Measurements from ENCODE around the gene SGTA. TPM values are rescaled to one million over a fixed set of nuclear protein-coding genes. Genes with fewer than 3 reads are reported as not detected.

Gene SGTA
- polyA plus RNA-seq, 1 donor (not counting 4 experiments of a cell fraction or from before 2014, with no cell fraction given): 36.1 TPM

DNA sequence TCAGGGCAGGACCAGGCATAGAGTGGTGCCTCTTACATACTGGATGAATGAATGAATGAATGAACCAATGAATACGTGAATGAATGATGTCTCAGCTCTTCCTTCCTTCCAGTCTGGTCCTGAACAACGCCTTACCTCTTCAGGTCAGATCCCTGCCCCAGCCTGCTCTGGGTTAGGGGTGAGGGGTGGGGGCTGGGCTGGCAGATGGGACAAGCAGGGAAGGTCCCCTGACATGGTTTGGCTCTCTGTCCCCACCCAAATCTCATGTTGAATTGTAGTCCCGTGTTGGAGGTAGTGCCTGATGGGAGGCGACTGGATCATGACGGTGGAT lies 71.2 kb downstream of the SGTA start:
- no peak overlapping the region for H3K4me2 ChIP-seq (ENCODE audit: control insufficient read depth, extremely low read depth, insufficient read depth, low read depth, low read length)
- H4K20me1 ChIP-seq (ENCODE audit: control insufficient read depth, extremely low read depth, insufficient read depth, low read length): no peaks in the 10 kb centered on the region
- FAIRE-seq (no peak), DNase-seq (ENCODE audit: low read depth, low spot score) (no peak)
- no peak overlapping the region for H3K4me3 ChIP-seq (ENCODE audit: control insufficient read depth in 2 of 3, extremely low read depth in 1 of 3, insufficient read depth in 2 of 3, low read depth in 1 of 3, low read length in 3 of 3)
- no peak overlapping the region for H3K27ac ChIP-seq (ENCODE audit: control insufficient read depth, insufficient read depth, low read length)
- peaks cover 9% of the 10 kb centered on the region for H3K9me3 ChIP-seq (ENCODE audit: control insufficient read depth, low read depth, low read length)
- TF ChIP-seq EZH2 (IDR thresholded peaks at IDR 0.05; ENCODE audit: low read length) (no peak), CTCF (optimal IDR thresholded peaks at IDR 0.05 in 1 of 3, IDR thresholded peaks at IDR 0.05 in 1 of 3, conservative IDR thresholded peaks at IDR 0.05 in 1 of 3; ENCODE audit: extremely low read depth in 1 of 3, insufficient read depth in 2 of 3, low read length in 3 of 3) (no peak)
- no peaks in the 10 kb centered on the region for H3K9me1 ChIP-seq (ENCODE audit: control insufficient read depth, extremely low read depth, insufficient read depth, low read length)
- no peaks in the 10 kb centered on the region for H3K4me1 ChIP-seq (ENCODE audit: control insufficient read depth, extremely low read depth, insufficient read depth, low read length)
- no peak overlapping the region for H2AFZ ChIP-seq (ENCODE audit: control insufficient read depth, low read length)
- dilution Hi-C loops (cut with MboI; ENCODE audit: extremely low pct_ligation_motif_present, low sequenced_read_pairs): no loop called here
- H3K27me3 ChIP-seq (ENCODE audit: control insufficient read depth, extremely low read depth, insufficient read depth, low read length): no peaks in the 10 kb centered on the region
- H3K9ac ChIP-seq (ENCODE audit: control insufficient read depth, extremely low read depth, insufficient read depth, low read length): no peak overlapping the region
- H3K36me3 ChIP-seq (ENCODE audit: control insufficient read depth in 2 of 2, extremely low read depth in 1 of 2, insufficient read depth in 2 of 2, low read length in 2 of 2): no peaks in the 10 kb centered on the region
- no peaks in the 10 kb centered on the region for H3K79me2 ChIP-seq (ENCODE audit: control insufficient read depth, insufficient read depth, low read length)

GRCh38 chr19:2711172-2711874 lies 71.8 kb downstream of the SGTA start:
- dilution Hi-C loops (cut with MboI; ENCODE audit: extremely low pct_ligation_motif_present, low sequenced_read_pairs): no loop called here
- TF ChIP-seq EZH2 (IDR thresholded peaks at IDR 0.05; ENCODE audit: low read length): no peak
- TF ChIP-seq CTCF (optimal IDR thresholded peaks at IDR 0.05 in 1 of 3, IDR thresholded peaks at IDR 0.05 in 1 of 3, conservative IDR thresholded peaks at IDR 0.05 in 1 of 3; ENCODE audit: extremely low read depth in 1 of 3, insufficient read depth in 2 of 3, low read length in 3 of 3): no peak
- Histone ChIP-seq H3K4me3 (ENCODE audit: control insufficient read depth in 2 of 3, extremely low read depth in 1 of 3, insufficient read depth in 2 of 3, low read depth in 1 of 3, low read length in 3 of 3) (no peak overlapping the region), H3K9ac (ENCODE audit: control insufficient read depth, extremely low read depth, insufficient read depth, low read length) (no peak overlapping the region), H3K4me2 (ENCODE audit: control insufficient read depth, extremely low read depth, insufficient read depth, low read depth, low read length) (no peak overlapping the region), H3K27ac (ENCODE audit: control insufficient read depth, insufficient read depth, low read length) (no peak overlapping the region), H2AFZ (ENCODE audit: control insufficient read depth, low read length) (no peak overlapping the region), H3K9me3 (ENCODE audit: control insufficient read depth, low read depth, low read length) (peaks cover 9% of the 10 kb centered on the region), H3K79me2 (ENCODE audit: control insufficient read depth, insufficient read depth, low read length) (no peaks in the 10 kb centered on the region), H3K36me3 (ENCODE audit: control insufficient read depth in 2 of 2, extremely low read depth in 1 of 2, insufficient read depth in 2 of 2, low read length in 2 of 2) (no peaks in the 10 kb centered on the region), H3K9me1 (ENCODE audit: control insufficient read depth, extremely low read depth, insufficient read depth, low read length) (no peaks in the 10 kb centered on the region), H4K20me1 (ENCODE audit: control insufficient read depth, extremely low read depth, insufficient read depth, low read length) (no peaks in the 10 kb centered on the region), H3K27me3 (ENCODE audit: control insufficient read depth, extremely low read depth, insufficient read depth, low read length) (no peaks in the 10 kb centered on the region), H3K4me1 (ENCODE audit: control insufficient read depth, extremely low read depth, insufficient read depth, low read length) (no peaks in the 10 kb centered on the region)
- DNase-seq (ENCODE audit: low read depth, low spot score) (no peak), FAIRE-seq (no peak)

Data from keratinocyte (primary cell).